Measurements from ENCODE around the gene SLC45A3. TPM values are rescaled to one million over a fixed set of nuclear protein-coding genes. Genes with fewer than 3 reads are reported as not detected.

Gene SLC45A3
- total RNA-seq, 3 donors from 2014 or later (not counting 1 experiment from before 2014, with no cell fraction given), result 0.31 to 28.8 (median 1.8) TPM

DNA sequence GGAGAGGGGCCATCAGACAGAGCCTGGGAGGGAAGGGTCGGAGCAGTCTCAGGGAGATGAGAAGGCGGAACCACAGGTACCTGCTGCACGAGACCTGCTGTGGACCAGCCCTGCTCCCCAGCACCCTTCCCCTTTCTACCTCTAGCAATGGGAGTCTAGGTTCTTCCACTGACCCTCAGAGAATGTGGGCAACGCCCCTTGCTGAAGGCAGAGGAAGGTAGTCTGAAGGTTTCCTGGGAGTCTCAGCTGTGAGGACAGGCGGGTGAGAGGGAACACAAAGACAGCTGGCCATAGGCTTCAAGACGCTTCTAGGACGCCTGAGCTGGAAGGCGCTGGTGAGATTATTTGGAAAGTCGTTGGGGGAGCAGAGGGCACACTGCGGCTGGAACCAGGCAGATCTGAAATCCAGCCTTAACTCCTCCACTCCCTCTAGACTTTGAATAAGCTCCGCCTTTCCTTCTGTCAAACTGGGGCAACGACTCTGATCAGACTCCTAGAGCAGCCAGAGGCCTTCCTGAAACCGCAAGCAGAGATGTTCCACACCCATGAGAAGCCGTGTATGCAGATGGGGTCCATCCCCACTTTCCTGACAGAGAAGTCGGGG lies 18.1 kb downstream of the SLC45A3 start:
- no peaks in the 10 kb centered on the region for H3K9me3 ChIP-seq (ENCODE audit: control insufficient read depth, insufficient read depth, low read length)
- no peak overlapping the region for H3K4me3 Mint-ChIP-seq
- intact Hi-C loops (cut with micrococcal nuclease), result loop anchor here (10.0 kb wide), 1 partner anchor 307 kb away; the partner anchor contains the start of gene KLHDC8A
- no peaks in the 10 kb centered on the region for H3K27me3 ChIP-seq (ENCODE audit: control insufficient read depth, insufficient read depth, low read length)
- H3K4me1 ChIP-seq (ENCODE audit: control insufficient read depth, insufficient read depth, low read length), result peaks cover 20% of the 10 kb centered on the region
- H3K9me3 Mint-ChIP-seq, result no peaks in the 10 kb centered on the region
- TF ChIP-seq CTCF (IDR thresholded peaks at IDR 0.05), result no peak
- WGBS (ENCODE audit: insufficient coverage), result 92% methylated on average over 15 of the region's 15 CpGs
- H3K4me1 Mint-ChIP-seq, result peaks cover 0 to 4% of the 10 kb centered on the region in 2 donors
- ATAC-seq, result no peak
- DNase-seq, result no peak
- no peaks in the 10 kb centered on the region for H3K36me3 ChIP-seq (ENCODE audit: control insufficient read depth, insufficient read depth, low read length)
- no peaks in the 10 kb centered on the region for H3K36me3 Mint-ChIP-seq
- H3K27ac ChIP-seq (ENCODE audit: low read length), result no peak overlapping the region
- no peak overlapping the region for H3K27ac Mint-ChIP-seq
- peaks cover 0 to 2% of the 10 kb centered on the region in 2 donors for H3K27me3 Mint-ChIP-seq (ENCODE audit: low read depth in 2 of 2)
- no peak overlapping the region for H3K4me3 ChIP-seq (ENCODE audit: low read length)

DNA sequence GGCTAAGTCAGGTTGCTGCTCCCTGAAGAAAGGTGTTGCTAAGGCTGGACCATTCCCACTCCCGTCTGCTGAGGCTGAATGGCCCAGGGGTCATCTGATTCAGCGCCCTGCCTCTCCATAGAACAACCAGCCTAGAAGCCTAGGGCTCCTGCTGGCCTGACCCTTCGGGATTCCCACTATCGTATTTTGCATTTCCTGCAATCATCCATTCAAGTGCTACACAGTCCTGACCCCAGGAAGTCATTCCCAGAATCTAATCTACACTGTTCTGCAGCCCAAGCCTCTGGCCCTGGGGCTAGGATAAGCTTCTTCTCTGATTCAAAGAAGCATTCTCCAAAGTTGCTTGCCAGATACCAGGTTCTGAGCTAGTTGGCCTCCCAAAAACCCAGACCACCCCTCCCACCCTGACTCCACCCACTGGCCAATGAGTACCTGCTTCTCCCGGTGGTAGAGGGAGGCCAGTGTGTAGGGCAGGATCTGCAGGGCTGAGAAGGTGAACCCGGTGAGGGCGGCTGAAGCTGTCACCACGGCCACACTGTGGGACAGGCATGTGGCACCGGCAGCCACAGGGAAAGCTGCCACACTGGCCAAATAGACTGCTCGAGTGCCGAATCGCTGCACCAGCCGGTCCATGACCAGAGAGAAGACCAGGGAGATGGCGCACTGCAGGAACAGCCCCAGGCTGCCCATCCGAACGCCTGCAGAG lies 18.7 kb downstream of the SLC45A3 start:
- Mint-ChIP-seq H3K9me3 (no peaks in the 10 kb centered on the region), H3K27me3 (ENCODE audit: low read depth in 2 of 2) (peaks cover 0 to 2% of the 10 kb centered on the region in 2 donors), H3K36me3 (no peaks in the 10 kb centered on the region), H3K4me1 (peaks cover 0 to 4% of the 10 kb centered on the region in 2 donors), H3K4me3 (no peak overlapping the region), H3K27ac (peak overlapping the region in 1 of 2 donors; percentile 51)
- intact Hi-C loops (cut with micrococcal nuclease), result loop anchor here (10.0 kb wide), 1 partner anchor 307 kb away; the partner anchor contains the start of gene KLHDC8A
- TF ChIP-seq CTCF (IDR thresholded peaks at IDR 0.05), result no peak
- Histone ChIP-seq H3K4me3 (ENCODE audit: low read length) (no peak overlapping the region), H3K9me3 (ENCODE audit: control insufficient read depth, insufficient read depth, low read length) (no peaks in the 10 kb centered on the region), H3K4me1 (ENCODE audit: control insufficient read depth, insufficient read depth, low read length) (peaks cover 16% of the 10 kb centered on the region), H3K27ac (ENCODE audit: low read length) (no peak overlapping the region), H3K27me3 (ENCODE audit: control insufficient read depth, insufficient read depth, low read length) (no peaks in the 10 kb centered on the region), H3K36me3 (ENCODE audit: control insufficient read depth, insufficient read depth, low read length) (no peaks in the 10 kb centered on the region)
- ATAC-seq (no peak), DNase-seq (no peak)
- WGBS (ENCODE audit: insufficient coverage), result 92% methylated on average over 16 of the region's 16 CpGs

GRCh38 chr1:205660361-205660760 lies 19.9 kb downstream of the SLC45A3 start:
- Mint-ChIP-seq H3K27ac (no peak overlapping the region), H3K4me1 (peaks cover 0 to 4% of the 10 kb centered on the region in 2 donors), H3K9me3 (no peaks in the 10 kb centered on the region), H3K36me3 (no peaks in the 10 kb centered on the region), H3K27me3 (ENCODE audit: low read depth in 2 of 2) (peaks cover 0 to 2% of the 10 kb centered on the region in 2 donors), H3K4me3 (no peak overlapping the region)
- no peak overlapping the region for H3K27ac ChIP-seq (ENCODE audit: low read length)
- no peak for ATAC-seq
- H3K9me3 ChIP-seq (ENCODE audit: control insufficient read depth, insufficient read depth, low read length), result no peaks in the 10 kb centered on the region
- no peak for DNase-seq
- no peaks in the 10 kb centered on the region for H3K27me3 ChIP-seq (ENCODE audit: control insufficient read depth, insufficient read depth, low read length)
- WGBS (ENCODE audit: insufficient coverage), result 71% methylated on average over 8 of the region's 8 CpGs
- H3K4me1 ChIP-seq (ENCODE audit: control insufficient read depth, insufficient read depth, low read length), result peaks cover 11% of the 10 kb centered on the region
- no peaks in the 10 kb centered on the region for H3K36me3 ChIP-seq (ENCODE audit: control insufficient read depth, insufficient read depth, low read length)
- no peak overlapping the region for H3K4me3 ChIP-seq (ENCODE audit: low read length)
- intact Hi-C loops (cut with micrococcal nuclease), result loop anchor here (10.0 kb wide), 1 partner anchor 306 kb away; the partner anchor contains the start of gene KLHDC8A
- TF ChIP-seq CTCF (IDR thresholded peaks at IDR 0.05), result no peak
